Cardiac fibroblast (primary cell): ENCODE data around the gene GGCT.
A peak's percentile ranks its signal among the peaks of the same experiment; 100 is the strongest.

Experiments
- DNase-seq, 2 donors: peaks; one replicate each; pipeline versions ENCODE4 v3.0.0 to v3.0.0-alpha.2; 2010; ENCODE audit warnings: low read depth in 2 of 2
- H3K4me3 ChIP-seq, 2 donors: replicated peaks in 1 of 2; 1 replicate in 1 of 2; 2 replicates in 1 of 2; pipeline ENCODE4 v1.5.1; 2011; ENCODE audit warnings: low read depth in 2 of 2, low read length in 2 of 2, mild to moderate bottlenecking in 2 of 2, moderate library complexity in 1 of 2
- TF ChIP-seq, protein P1 (sequence below): IDR thresholded peaks from one replicate; pipeline ENCODE4 v1.5.1; 2011; ENCODE audit warnings: low read depth, mild to moderate bottlenecking, low read length, inconsistent platforms

The GGCT gene

GRCh38 chr7:30521532-30521931 is 16.9 kb upstream of the GGCT start:
- DNase-seq, result peak; percentile 79
- TF ChIP-seq, protein P1, sequence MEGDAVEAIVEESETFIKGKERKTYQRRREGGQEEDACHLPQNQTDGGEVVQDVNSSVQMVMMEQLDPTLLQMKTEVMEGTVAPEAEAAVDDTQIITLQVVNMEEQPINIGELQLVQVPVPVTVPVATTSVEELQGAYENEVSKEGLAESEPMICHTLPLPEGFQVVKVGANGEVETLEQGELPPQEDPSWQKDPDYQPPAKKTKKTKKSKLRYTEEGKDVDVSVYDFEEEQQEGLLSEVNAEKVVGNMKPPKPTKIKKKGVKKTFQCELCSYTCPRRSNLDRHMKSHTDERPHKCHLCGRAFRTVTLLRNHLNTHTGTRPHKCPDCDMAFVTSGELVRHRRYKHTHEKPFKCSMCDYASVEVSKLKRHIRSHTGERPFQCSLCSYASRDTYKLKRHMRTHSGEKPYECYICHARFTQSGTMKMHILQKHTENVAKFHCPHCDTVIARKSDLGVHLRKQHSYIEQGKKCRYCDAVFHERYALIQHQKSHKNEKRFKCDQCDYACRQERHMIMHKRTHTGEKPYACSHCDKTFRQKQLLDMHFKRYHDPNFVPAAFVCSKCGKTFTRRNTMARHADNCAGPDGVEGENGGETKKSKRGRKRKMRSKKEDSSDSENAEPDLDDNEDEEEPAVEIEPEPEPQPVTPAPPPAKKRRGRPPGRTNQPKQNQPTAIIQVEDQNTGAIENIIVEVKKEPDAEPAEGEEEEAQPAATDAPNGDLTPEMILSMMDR, result no peak
- no peak overlapping the region for H3K4me3 ChIP-seq

DNA sequence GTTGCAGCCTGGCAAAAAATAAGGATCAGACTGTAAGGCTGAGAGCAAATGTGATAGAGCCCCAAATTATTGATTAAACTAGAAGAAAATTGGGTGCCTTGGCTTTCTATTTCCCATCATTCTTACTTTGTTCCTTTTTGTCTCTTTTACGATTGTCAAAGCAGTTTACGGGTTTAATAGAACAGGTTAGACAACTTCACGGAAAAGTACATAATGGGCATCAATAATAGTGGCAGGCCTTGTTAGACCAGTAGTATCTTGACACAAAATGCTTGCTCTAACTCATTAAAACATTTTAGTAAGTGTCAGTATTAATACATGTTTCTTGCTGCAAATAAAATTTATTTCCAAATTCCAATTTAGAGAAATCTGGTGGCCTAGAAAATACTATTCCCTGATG is 14.5 kb upstream of the GGCT start:
- TF ChIP-seq, protein P1, result no peak
- no peak for DNase-seq
- no peak overlapping the region for H3K4me3 ChIP-seq

DNA sequence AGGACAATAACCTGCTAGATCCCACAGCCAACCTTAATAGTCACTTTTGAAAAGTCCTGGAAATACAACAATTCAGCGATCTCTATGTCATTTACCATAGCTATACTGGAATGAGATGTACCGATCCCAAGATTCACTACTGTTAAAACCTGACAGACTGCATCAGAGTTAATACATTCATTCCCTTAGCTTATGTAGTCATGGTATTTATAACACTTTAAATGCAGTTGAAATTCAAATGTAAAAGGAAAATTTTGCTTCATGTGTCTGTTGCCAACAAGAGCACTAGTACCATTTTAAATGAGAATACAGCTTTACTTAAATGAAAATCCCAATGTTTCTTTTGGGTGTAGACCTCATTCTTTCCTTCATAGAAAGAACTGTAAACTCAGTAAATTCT is 11.1 kb upstream of the GGCT start:
- TF ChIP-seq, protein P1, result no peak
- no peak overlapping the region for H3K4me3 ChIP-seq
- no peak for DNase-seq

GRCh38 chr7:30514776-30515175 is 10.1 kb upstream of the GGCT start:
- DNase-seq, result no peak
- H3K4me3 ChIP-seq, result no peak overlapping the region
- TF ChIP-seq, protein P1, result no peak

GRCh38 chr7:30514177-30514576 is 9.5 kb upstream of the GGCT start:
- H3K4me3 ChIP-seq, result no peak overlapping the region
- TF ChIP-seq, protein P1, result no peak
- no peak for DNase-seq

- no peak overlapping the region for H3K4me3 ChIP-seq
- TF ChIP-seq, protein P1, result no peak
- DNase-seq, result no peak
Measured at GRCh38 chr7:30513762-30514161, 9.1 kb upstream of the GGCT start.

GRCh38 chr7:30511973-30512662 is 7.5 kb upstream of the GGCT start:
- no peak for DNase-seq
- no peak overlapping the region for H3K4me3 ChIP-seq
- TF ChIP-seq, protein P1, result no peak
